Right atrium auricular region (tissue), 2 donors: ENCODE data around the gene GNAO1. TPM values are rescaled to one million over a fixed set of nuclear protein-coding genes. Genes with fewer than 3 reads are reported as not detected.
A peak's percentile ranks its signal among the peaks of the same experiment; 100 is the strongest.

Experiments used
- DNase-seq: peaks from one replicate; pipeline ENCODE4 v3.0.0-alpha.2; 2019; ENCODE audit warnings: low spot score
- H3K27ac ChIP-seq, 2 donors: fragments of 200-600 bp; sonication (generic); 1 replicate in 1 of 2; 2 replicates in 1 of 2; pipeline ENCODE4 v1.5.1; 2016 to 2019
- H3K27me3 ChIP-seq, 2 donors: fragments of 200-600 bp; sonication (generic); one replicate each; pipeline versions ENCODE4 v1.5.1 to v1.6.0; 2017 to 2019
- H3K36me3 ChIP-seq: fragments of 200-600 bp; sonication (generic); one replicate; pipeline ENCODE4 v1.5.1; 2016
- H3K4me1 ChIP-seq, 2 donors: fragments of 200-600 bp; sonication (generic); one replicate each; pipeline versions ENCODE4 v1.5.1 to v1.6.0; 2017 to 2019
- H3K4me3 ChIP-seq, 2 donors: fragments of 200-600 bp; sonication (generic); 1 replicate in 1 of 2; 2 replicates in 1 of 2; pipeline ENCODE4 v1.5.1; 2017 to 2019; ENCODE audit warnings: mild to moderate bottlenecking in 1 of 2, moderate library complexity in 1 of 2
- H3K9me3 ChIP-seq, 2 donors: fragments of 200-600 bp; sonication (generic); one replicate each; pipeline ENCODE4 v1.5.1; 2019
- CTCF ChIP-seq, 2 donors: fragments of 200-600 bp; sonication (generic); IDR thresholded peaks; one replicate each; pipeline ENCODE4 v1.5.1; 2019; ENCODE audit warnings: antibody characterized with exemption in 2 of 2
- total RNA-seq, 2 donors: library from RNA; depleted of rRNA; stranded (reverse); fragments of >200 nt; gene quantifications; one replicate each; pipeline ENCODE4 v1.1.0, GENCODE V29; 2016

The GNAO1 gene
- total RNA-seq, 2 donors from 2014 or later = 43.1 to 54.8 TPM

- Histone ChIP-seq H3K9me3 (no peaks in the 10 kb centered on the region), H3K27me3 (no peaks in the 10 kb centered on the region), H3K4me3 (no peak overlapping the region), H3K36me3 (no peaks in the 10 kb centered on the region), H3K4me1 (peaks cover 0 to 36% of the 10 kb centered on the region in 2 donors), H3K27ac (no peak overlapping the region)
- no peak for DNase-seq
- TF ChIP-seq CTCF (IDR thresholded peaks at IDR 0.05) = no peak
These were observed 117.7 kb downstream of the GNAO1 start for GRCh38 chr16:56309008-56309407.

- Histone ChIP-seq H3K27me3 (no peaks in the 10 kb centered on the region), H3K27ac (no peak overlapping the region), H3K4me3 (no peak overlapping the region), H3K9me3 (no peaks in the 10 kb centered on the region), H3K36me3 (no peaks in the 10 kb centered on the region), H3K4me1 (peaks cover 0 to 25% of the 10 kb centered on the region in 2 donors)
- TF ChIP-seq CTCF (IDR thresholded peaks at IDR 0.05) = no peak
- no peak for DNase-seq
These were observed 119.4 kb downstream of the GNAO1 start for GRCh38 chr16:56310690-56311089.

GRCh38 chr16:56311208-56312027, 120.1 kb downstream of the GNAO1 start:
- H3K9me3 ChIP-seq = no peaks in the 10 kb centered on the region
- H3K4me1 ChIP-seq = peaks cover 0 to 18% of the 10 kb centered on the region in 2 donors
- H3K27ac ChIP-seq = peak overlapping the region in 1 of 2 donors; percentile 42
- H3K27me3 ChIP-seq = no peaks in the 10 kb centered on the region
- no peaks in the 10 kb centered on the region for H3K36me3 ChIP-seq
- peak in 1 of 2 donors; percentile 51 for TF ChIP-seq CTCF (IDR thresholded peaks at IDR 0.05)
- no peak overlapping the region for H3K4me3 ChIP-seq
- DNase-seq = no peak

GRCh38 chr16:56312028-56312300, 120.7 kb downstream of the GNAO1 start:
- no peak overlapping the region for H3K4me3 ChIP-seq
- no peaks in the 10 kb centered on the region for H3K36me3 ChIP-seq
- peak overlapping the region in 1 of 2 donors; percentile 42 for H3K27ac ChIP-seq
- H3K27me3 ChIP-seq = no peaks in the 10 kb centered on the region
- no peak for DNase-seq
- no peaks in the 10 kb centered on the region for H3K9me3 ChIP-seq
- TF ChIP-seq CTCF (IDR thresholded peaks at IDR 0.05) = no peak
- H3K4me1 ChIP-seq = peaks cover 0 to 12% of the 10 kb centered on the region in 2 donors

GRCh38 chr16:56312556-56312955, 121.3 kb downstream of the GNAO1 start:
- Histone ChIP-seq H3K9me3 (no peaks in the 10 kb centered on the region), H3K27ac (peak overlapping the region in 1 of 2 donors; percentile 42), H3K36me3 (no peaks in the 10 kb centered on the region), H3K4me1 (peaks cover 0 to 11% of the 10 kb centered on the region in 2 donors), H3K27me3 (no peaks in the 10 kb centered on the region), H3K4me3 (no peak overlapping the region)
- no peak for DNase-seq
- no peak for TF ChIP-seq CTCF (IDR thresholded peaks at IDR 0.05)
